Stimulated activated CD4-positive, alpha-beta T cell treated with anti-CD3 and anti-CD28 coated beads, Interleukin-1b, Interleukin-23, amount 100 ng/mL, for 1 hour (primary cell): Measurements from ENCODE around the gene LRIG1.

Experiments used
- DNase-seq, 2 donors: peaks; one replicate each; pipeline ENCODE4 v3.0.0-alpha.2; 2020; ENCODE audit warnings: low read depth in 2 of 2

Gene LRIG1

GRCh38 chr3:66443118-66443803 lies 57.6 kb downstream of the LRIG1 start:
- no peak for DNase-seq

GRCh38 chr3:66442254-66443117 lies 58.3 kb downstream of the LRIG1 start:
- no peak for DNase-seq

- DNase-seq, result no peak
Observed at GRCh38 chr3:66441692-66442091, 59.1 kb downstream of the LRIG1 start.

- no peak for DNase-seq
Observed at GRCh38 chr3:66441129-66441528, 59.7 kb downstream of the LRIG1 start.

- no peak for DNase-seq
Observed at GRCh38 chr3:66439666-66440344, 61.0 kb downstream of the LRIG1 start.

- DNase-seq, result no peak
Observed at GRCh38 chr3:66438046-66438445, 62.8 kb downstream of the LRIG1 start.

GRCh38 chr3:66437341-66437929 lies 63.4 kb downstream of the LRIG1 start:
- no peak for DNase-seq

GRCh38 chr3:66435989-66436388 lies 64.8 kb downstream of the LRIG1 start:
- DNase-seq, result no peak

- DNase-seq, result no peak
Observed at GRCh38 chr3:66434726-66435125, 66.1 kb downstream of the LRIG1 start.

GRCh38 chr3:66433522-66433782 lies 67.4 kb downstream of the LRIG1 start:
- DNase-seq, result no peak

GRCh38 chr3:66432767-66433521 lies 67.9 kb downstream of the LRIG1 start:
- no peak for DNase-seq

- no peak for DNase-seq
Observed at GRCh38 chr3:66432041-66432766, 68.6 kb downstream of the LRIG1 start.

- DNase-seq, result no peak
Observed at GRCh38 chr3:66431494-66431893, 69.3 kb downstream of the LRIG1 start.

GRCh38 chr3:66430876-66431275 lies 69.9 kb downstream of the LRIG1 start:
- DNase-seq, result no peak

- no peak for DNase-seq
Observed at GRCh38 chr3:66428733-66429132, 72.1 kb downstream of the LRIG1 start.

- no peak for DNase-seq
Observed at GRCh38 chr3:66427951-66428474, 72.8 kb downstream of the LRIG1 start.

GRCh38 chr3:66427352-66427751 lies 73.5 kb downstream of the LRIG1 start:
- DNase-seq, result no peak

- DNase-seq, result no peak
Observed at GRCh38 chr3:66426135-66426534, 74.7 kb downstream of the LRIG1 start.

- no peak for DNase-seq
Observed at GRCh38 chr3:66425576-66426114, 75.2 kb downstream of the LRIG1 start.

GRCh38 chr3:66425032-66425431 lies 75.8 kb downstream of the LRIG1 start:
- DNase-seq, result no peak

GRCh38 chr3:66423791-66424190 lies 77.0 kb downstream of the LRIG1 start:
- no peak for DNase-seq
